HG02642 (cell line): ENCODE results near the gene NSUN7.

Experiments
- ATAC-seq: cut with Tn5 transposase; IDR thresholded peaks from one replicate; pipeline ENCODE4 v1.9.1; 2021; ENCODE audit warnings: mild to moderate bottlenecking; ENCODE audit not compliant: unreplicated experiment, poor library complexity

The NSUN7 gene

GRCh38 chr4:40842725-40843423 is 93.1 kb downstream of the NSUN7 start:
- no peak for ATAC-seq

GRCh38 chr4:40843696-40844095 is 93.9 kb downstream of the NSUN7 start:
- ATAC-seq: peak; percentile 38

GRCh38 chr4:40844261-40844660 is 94.5 kb downstream of the NSUN7 start:
- no peak for ATAC-seq

GRCh38 chr4:40845154-40845835 is 95.5 kb downstream of the NSUN7 start:
- no peak for ATAC-seq

GRCh38 chr4:40846532-40846931 is 96.8 kb downstream of the NSUN7 start:
- ATAC-seq: no peak

- ATAC-seq: no peak
These were observed 98.5 kb downstream of the NSUN7 start for GRCh38 chr4:40848251-40848650.

- ATAC-seq: no peak
These were observed 99.2 kb downstream of the NSUN7 start for GRCh38 chr4:40848940-40849339.

- no peak for ATAC-seq
These were observed 100.7 kb downstream of the NSUN7 start for GRCh38 chr4:40850496-40850895.

- no peak for ATAC-seq
These were observed 106.6 kb downstream of the NSUN7 start for GRCh38 chr4:40856277-40856839.

GRCh38 chr4:40856840-40857362 is 107.1 kb downstream of the NSUN7 start:
- ATAC-seq: peak; percentile 92

- ATAC-seq: no peak
These were observed 108.2 kb downstream of the NSUN7 start for GRCh38 chr4:40857956-40858355.

- ATAC-seq: no peak
These were observed 109.2 kb downstream of the NSUN7 start for GRCh38 chr4:40858962-40859361.
